ENCODE results near the gene GPC6. TPM values are rescaled to one million over a fixed set of nuclear protein-coding genes. Genes with fewer than 3 reads are reported as not detected.

GPC6 gene
- total RNA-seq, 1 experiment from 2014 or later, result 0.22 TPM

GRCh38 chr13:93771782-93772181 lies 545.2 kb downstream of the GPC6 start:
- Histone ChIP-seq H3K27me3 (ENCODE audit: insufficient read depth, low read length) (no peaks in the 10 kb centered on the region), H3K36me3 (ENCODE audit: control insufficient read depth in 1 of 2, insufficient read depth in 2 of 2, low read length in 2 of 2) (no peaks in the 10 kb centered on the region), H4K20me1 (ENCODE audit: insufficient read depth) (no peaks in the 10 kb centered on the region), H3K4me2 (ENCODE audit: low read length) (no peak overlapping the region), H3K79me2 (ENCODE audit: insufficient read depth, low read length) (no peaks in the 10 kb centered on the region), H3K4me1 (ENCODE audit: control insufficient read depth in 1 of 2, insufficient read depth in 2 of 2, low read length in 2 of 2) (no peaks in the 10 kb centered on the region), H3K9me2 (ENCODE audit: insufficient read depth) (no peaks in the 10 kb centered on the region), H3K27ac (ENCODE audit: low read depth, low read length) (no peak overlapping the region), H2AFZ (ENCODE audit: low read depth, low read length, poor library complexity, severe bottlenecking) (no peak overlapping the region), H3K9me3 (ENCODE audit: control insufficient read depth in 1 of 2, insufficient read depth in 1 of 2, low read depth in 1 of 2, low read length in 2 of 2) (peaks cover 13 to 27% of the 10 kb centered on the region in 2 experiments; a peak in 2 of 4 replicates), H3K4me3 (replicated peaks in 1 of 2; ENCODE audit: low read depth in 1 of 2, low read length in 2 of 2) (no peak overlapping the region), H3K9ac (ENCODE audit: low read length) (no peak overlapping the region)
- ATAC-seq (no peak), DNase-seq (ENCODE audit: low read depth, low spot score) (no peak)
- POLR2A ChIA-PET, result no interaction called here
- intact Hi-C loops (cut with micrococcal nuclease), result no loop called here
- CTCF ChIA-PET, result no interaction called here
- no TSS peak for BruUV-seq (replicated peaks)
- RAD21 ChIA-PET (ENCODE audit: low non-redundant PET in 1 of 2, low total read pairs in 2 of 2, uncharacterized antibody in 2 of 2, unreplicated experiment in 2 of 2), result no interaction called here
- no peak for TF ChIP-seq CEBPB (IDR thresholded peaks at IDR 0.05; ENCODE audit: low read depth)
- no peak for TF ChIP-seq EZH2 (IDR thresholded peaks at IDR 0.05)
- TF ChIP-seq ZFX (IDR thresholded peaks at IDR 0.05), result no peak
- TF ChIP-seq RAD21 (IDR thresholded peaks at IDR 0.05; ENCODE audit: low read depth), result no peak
- TF ChIP-seq SP1 (IDR thresholded peaks at IDR 0.05; ENCODE audit: low read depth), result no peak
- no peak for TF ChIP-seq EGR1 (IDR thresholded peaks at IDR 0.05; ENCODE audit: low read depth)

- Histone ChIP-seq H3K27ac (ENCODE audit: low read depth, low read length) (no peak overlapping the region), H3K4me3 (replicated peaks in 1 of 2; ENCODE audit: low read depth in 1 of 2, low read length in 2 of 2) (no peak overlapping the region), H3K36me3 (ENCODE audit: control insufficient read depth in 1 of 2, insufficient read depth in 2 of 2, low read length in 2 of 2) (no peaks in the 10 kb centered on the region), H3K9me2 (ENCODE audit: insufficient read depth) (no peaks in the 10 kb centered on the region), H3K9ac (ENCODE audit: low read length) (no peak overlapping the region), H4K20me1 (ENCODE audit: insufficient read depth) (no peaks in the 10 kb centered on the region), H2AFZ (ENCODE audit: low read depth, low read length, poor library complexity, severe bottlenecking) (no peak overlapping the region), H3K79me2 (ENCODE audit: insufficient read depth, low read length) (no peaks in the 10 kb centered on the region), H3K27me3 (ENCODE audit: insufficient read depth, low read length) (no peaks in the 10 kb centered on the region), H3K4me2 (ENCODE audit: low read length) (no peak overlapping the region), H3K9me3 (ENCODE audit: control insufficient read depth in 1 of 2, insufficient read depth in 1 of 2, low read depth in 1 of 2, low read length in 2 of 2) (peaks cover 7 to 36% of the 10 kb centered on the region in 2 experiments; a peak in 2 of 4 replicates), H3K4me1 (ENCODE audit: control insufficient read depth in 1 of 2, insufficient read depth in 2 of 2, low read length in 2 of 2) (no peaks in the 10 kb centered on the region)
- no TSS peak for BruUV-seq (replicated peaks)
- ChIA-PET POLR2A (no interaction called here), CTCF (no interaction called here), RAD21 (ENCODE audit: low non-redundant PET in 1 of 2, low total read pairs in 2 of 2, uncharacterized antibody in 2 of 2, unreplicated experiment in 2 of 2) (no interaction called here)
- intact Hi-C loops (cut with micrococcal nuclease), result no loop called here
- DNase-seq (ENCODE audit: low read depth, low spot score) (no peak), ATAC-seq (no peak)
- TF ChIP-seq SIN3A (IDR thresholded peaks at IDR 0.05; ENCODE audit: low read depth) (no peak), CEBPB (IDR thresholded peaks at IDR 0.05; ENCODE audit: low read depth) (no peak), ZFX (IDR thresholded peaks at IDR 0.05) (no peak), ELF1 (IDR thresholded peaks at IDR 0.05; ENCODE audit: borderline replicate concordance, low read depth) (no peak), FOSL1 (IDR thresholded peaks at IDR 0.05; ENCODE audit: low read depth) (no peak), TCF7L2 (IDR thresholded peaks at IDR 0.05; ENCODE audit: borderline replicate concordance, extremely low read depth, insufficient read depth, insufficient read length) (no peak), POLR2A (IDR thresholded peaks at IDR 0.05; ENCODE audit: borderline replicate concordance, extremely low read depth, insufficient read depth, insufficient read length) (no peak), ATF3 (IDR thresholded peaks at IDR 0.05) (no peak), ZBTB33 (IDR thresholded peaks at IDR 0.05; ENCODE audit: extremely low read depth, insufficient replicate concordance, low read length) (no peak), YY1 (IDR thresholded peaks at IDR 0.05; ENCODE audit: extremely low read depth, insufficient replicate concordance, low read depth, low read length) (no peak), CTCF (IDR thresholded peaks at IDR 0.05 in 2 of 3, conservative IDR thresholded peaks at IDR 0.05 in 1 of 3; ENCODE audit: borderline replicate concordance in 1 of 3, insufficient read depth in 1 of 3, low read depth in 2 of 3, low read length in 2 of 3) (no peak), RAD21 (IDR thresholded peaks at IDR 0.05; ENCODE audit: low read depth) (no peak), SRF (IDR thresholded peaks at IDR 0.05; ENCODE audit: low read depth) (no peak), MAX (IDR thresholded peaks at IDR 0.05) (no peak), POLR2AphosphoS5 (IDR thresholded peaks at IDR 0.05; ENCODE audit: low read depth, low read length) (no peak), CBX3 (IDR thresholded peaks at IDR 0.05; ENCODE audit: low read depth) (no peak)
These were observed 547.9 kb downstream of the GPC6 start for GRCh38 chr13:93774506-93774905.
